Calu3 (cell line): ENCODE measurements around the gene C17orf113. TPM values are rescaled to one million over a fixed set of nuclear protein-coding genes. Genes with fewer than 3 reads are reported as not detected.

Experiments
- BruUV-seq: library from RNA; stranded (reverse); fragments of 400-500 nt; replicated peaks from 2 replicates; lab custom pipeline; 2021; lab: Mats Ljungman, UMichigan
- CTCF ChIA-PET: fragments of 300-600 bp; sonication (Branson Sonifier 250); formaldehyde crosslinking; loops from one replicate; lab custom pipeline; 2022; ENCODE audit warnings: antibody characterized with exemption; lab: Charles Lee
- DNase-seq: peaks from one replicate; pipeline ENCODE4 v3.0.0; 2022
- H3K27ac Mint-ChIP-seq: one replicate; pipeline ENCODE4 v1.8.0; 2022; ENCODE audit warnings: mixed read lengths; ENCODE audit not compliant: unreplicated experiment
- H3K27me3 Mint-ChIP-seq: one replicate; pipeline ENCODE4 v1.8.0; 2022; ENCODE audit warnings: mixed read lengths; ENCODE audit not compliant: unreplicated experiment
- H3K36me3 Mint-ChIP-seq: one replicate; pipeline ENCODE4 v1.8.0; 2022; ENCODE audit warnings: mild to moderate bottlenecking, moderate library complexity, mixed read lengths; ENCODE audit not compliant: insufficient read depth, unreplicated experiment
- H3K4me1 Mint-ChIP-seq: one replicate; pipeline ENCODE4 v1.8.0; 2022; ENCODE audit warnings: mild to moderate bottlenecking, low read depth, mixed read lengths; ENCODE audit not compliant: unreplicated experiment
- H3K4me3 Mint-ChIP-seq: one replicate; pipeline ENCODE4 v1.8.0; 2022; ENCODE audit warnings: mild to moderate bottlenecking, low read depth, moderate library complexity, mixed read lengths; ENCODE audit not compliant: unreplicated experiment
- H3K9me3 Mint-ChIP-seq: one replicate; pipeline ENCODE4 v1.8.0; 2022; ENCODE audit warnings: low read depth, mixed read lengths; ENCODE audit not compliant: unreplicated experiment
- CTCF ChIP-seq: fragments of 200-600 bp; IDR thresholded peaks from one replicate; pipeline ENCODE4 v1.8.0; 2022; ENCODE audit warnings: antibody characterized with exemption; ENCODE audit not compliant: unreplicated experiment
- intact Hi-C: fragments of 100-400 bp; cut with micrococcal nuclease; formaldehyde crosslinking; loops from one replicate; pipeline ENCODE4 v1.10.0; 2022; ENCODE audit not compliant: unreplicated experiment
- total RNA-seq: library from RNA; stranded (reverse); gene quantifications from 2 replicates; pipeline ENCODE4 v1.2.3, GENCODE V29; 2022

C17orf113 gene
- total RNA-seq, 1 experiment from 2014 or later = 4.2 TPM

DNA sequence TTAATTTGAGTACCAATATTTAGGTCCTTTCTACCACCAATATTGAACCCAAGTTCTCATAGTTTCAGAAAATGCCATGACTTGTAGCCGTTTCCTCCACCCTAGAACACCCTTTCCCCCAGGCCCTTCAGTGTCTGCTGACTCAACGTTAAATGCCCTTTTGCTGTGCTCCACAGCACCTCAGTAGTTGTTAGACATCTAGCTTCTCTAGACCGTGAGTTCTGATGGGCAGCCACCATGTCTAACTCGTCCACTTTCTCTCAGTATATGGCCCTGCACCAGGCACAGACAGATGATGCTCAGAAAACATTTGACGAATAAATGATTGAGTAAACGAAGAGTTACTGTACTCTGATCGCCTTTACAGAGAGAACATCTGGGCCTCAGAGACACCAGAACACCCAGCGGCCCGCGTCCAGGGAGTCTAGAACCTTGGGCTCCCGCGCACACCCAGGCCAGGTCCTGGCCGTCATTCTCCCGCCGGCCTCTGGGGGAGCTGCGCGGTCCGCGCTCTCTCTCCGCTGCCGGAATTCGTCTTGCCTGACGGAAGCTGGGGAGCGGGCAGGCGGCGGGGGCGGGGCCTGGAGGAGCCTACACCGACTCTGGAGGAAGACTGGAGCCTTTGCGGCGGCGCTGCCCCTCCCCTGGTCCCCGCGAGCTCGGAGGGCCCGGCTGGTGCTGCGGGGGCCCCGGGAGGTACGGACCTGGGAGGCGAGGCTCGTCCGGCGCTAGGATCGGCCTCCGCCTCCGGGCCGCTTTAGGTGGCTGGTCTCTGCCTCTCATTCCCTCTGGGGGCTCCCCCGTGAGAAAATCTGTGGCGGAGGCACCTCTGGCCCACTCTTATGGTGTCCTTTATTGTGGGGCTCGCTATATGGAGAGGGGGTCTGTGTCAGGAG lies 30.6 kb downstream of the C17orf113 start, which contains the start of gene NKIRAS2:
TSS of gene NKIRAS2 (plus strand) at position 582 of the 896 bp plus-strand sequence. CDS start 1,488 bp downstream, outside the sequence.
- CTCF ChIA-PET = interaction anchor here (0.5 to 1.8 kb wide), 17 partner anchors 17 to 233 kb away, joined by 3 to 14 read pairs (median 4); partner anchors contain the start of genes ACLY, DHX58, JUP and KAT2A
- no TSS peak for BruUV-seq
- Mint-ChIP-seq H3K4me1 (peaks cover 69% of the 10 kb centered on the region), H3K4me3 (peak within 1 kb of the TSS; percentile 99), H3K27ac (peak within 1 kb of the TSS; percentile 99), H3K36me3 (peaks cover 91% of the 10 kb centered on the region), H3K9me3 (peaks cover 3% of the 10 kb centered on the region), H3K27me3 (no peaks in the 10 kb centered on the region)
- peak; percentile 96 for TF ChIP-seq CTCF
- intact Hi-C loops = no loop called here
- peak; percentile 99 for DNase-seq

DNA sequence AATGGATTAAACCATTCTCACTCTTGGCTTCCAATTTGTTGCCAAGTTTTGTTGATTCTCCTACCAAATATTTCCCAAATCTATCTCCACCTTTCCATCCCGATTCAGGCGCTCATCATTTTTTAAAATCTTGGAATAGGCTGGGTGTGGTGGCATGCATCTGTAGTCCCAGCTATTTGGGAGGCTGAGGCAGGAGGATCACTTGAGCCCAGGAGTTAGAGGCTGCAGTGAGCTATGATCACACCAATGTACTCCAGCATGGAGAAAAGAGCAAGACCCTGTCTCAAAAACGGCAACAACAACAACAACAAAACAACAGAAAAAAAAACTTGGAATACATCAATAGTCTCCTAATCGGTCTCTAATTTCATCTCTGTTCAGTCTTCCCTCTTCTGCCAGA lies 31.4 kb downstream of the C17orf113 start:
- no TSS peak for BruUV-seq
- Mint-ChIP-seq H3K27me3 (no peaks in the 10 kb centered on the region), H3K4me3 (peak overlapping the region; percentile 99), H3K36me3 (peaks cover 88% of the 10 kb centered on the region), H3K9me3 (peaks cover 3% of the 10 kb centered on the region), H3K27ac (peak overlapping the region; percentile 99), H3K4me1 (peaks cover 62% of the 10 kb centered on the region)
- CTCF ChIA-PET = interaction anchor here (1.0 to 4.2 kb wide), 4 partner anchors 11 to 233 kb away, joined by 4 to 38 read pairs (median 6); partner anchors contain the start of gene JUP
- intact Hi-C loops = no loop called here
- no peak for DNase-seq
- no peak for TF ChIP-seq CTCF

DNA sequence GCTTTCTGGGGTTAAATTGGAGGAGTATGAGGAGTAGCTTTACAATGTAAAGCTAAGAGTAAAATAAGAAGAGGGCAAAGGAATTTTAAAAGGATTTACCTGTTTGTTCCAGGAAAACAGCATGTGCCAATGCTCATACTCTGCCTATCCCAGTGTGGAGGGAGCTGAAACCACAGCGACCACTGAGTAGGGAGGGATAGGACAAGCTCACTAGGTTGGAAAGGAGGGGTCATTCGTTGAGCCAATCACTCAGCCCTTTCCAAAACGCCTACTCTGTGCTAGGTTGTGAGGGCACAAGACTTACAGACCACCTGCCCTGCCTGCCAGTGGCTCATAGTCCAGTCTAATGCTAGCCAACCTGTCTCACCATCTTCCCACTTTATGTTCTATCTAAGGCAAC lies 32.1 kb downstream of the C17orf113 start:
- BruUV-seq = no TSS peak
- H3K27ac Mint-ChIP-seq = peak overlapping the region; percentile 99
- H3K9me3 Mint-ChIP-seq = peaks cover 3% of the 10 kb centered on the region
- peaks cover 85% of the 10 kb centered on the region for H3K36me3 Mint-ChIP-seq
- peaks cover 60% of the 10 kb centered on the region for H3K4me1 Mint-ChIP-seq
- DNase-seq = no peak
- H3K4me3 Mint-ChIP-seq = peak overlapping the region; percentile 99
- TF ChIP-seq CTCF = no peak
- no peaks in the 10 kb centered on the region for H3K27me3 Mint-ChIP-seq
- intact Hi-C loops = no loop called here
- CTCF ChIA-PET = interaction anchor here (0.8 to 4.2 kb wide), 14 partner anchors 9 to 502 kb away, joined by 3 to 38 read pairs (median 6); partner anchors contain the start of genes DHX58 and JUP

- no TSS peak for BruUV-seq
- H3K36me3 Mint-ChIP-seq = peaks cover 87% of the 10 kb centered on the region
- TF ChIP-seq CTCF = no peak
- peak overlapping the region; percentile 99 for H3K4me3 Mint-ChIP-seq
- intact Hi-C loops = no loop called here
- peaks cover 3% of the 10 kb centered on the region for H3K9me3 Mint-ChIP-seq
- H3K4me1 Mint-ChIP-seq = peaks cover 63% of the 10 kb centered on the region
- H3K27me3 Mint-ChIP-seq = no peaks in the 10 kb centered on the region
- no peak for DNase-seq
- CTCF ChIA-PET = interaction anchor here (0.6 to 4.2 kb wide), 18 partner anchors 9 to 503 kb away, joined by 3 to 38 read pairs (median 5); partner anchors contain the start of genes DHX58 and JUP
- peak overlapping the region; percentile 99 for H3K27ac Mint-ChIP-seq
These were observed 32.6 kb downstream of the C17orf113 start for GRCh38 chr17:42017866-42018200.
